Activated naive CD4-positive, alpha-beta T cell treated with anti-CD3 and anti-CD28 coated beads, Interleukin-2, amount 50 U/mL, for 72 hours (primary cell): Measurements from ENCODE around the gene DCAF15. TPM values are rescaled to one million over a fixed set of nuclear protein-coding genes. Genes with fewer than 3 reads are reported as not detected.

Experiments used
- ATAC-seq, 2 donors: fragments of 150-1000 bp; cut with Tn5 transposase; 2 replicates each; pipeline ENCODE4 v1.10.0; 2021; ENCODE audit warnings: mild to moderate bottlenecking in 2 of 2, moderate library complexity in 2 of 2
- DNase-seq, 2 donors: peaks; one replicate each; pipeline ENCODE4 v3.0.0; 2021 to 2022; ENCODE audit warnings: low spot score in 2 of 2
- H3K27ac Mint-ChIP-seq, 2 donors: one replicate each; pipeline ENCODE4 v1.8.0; 2022; ENCODE audit warnings: mild to moderate bottlenecking in 2 of 2, mixed read lengths in 2 of 2
- H3K36me3 Mint-ChIP-seq, 2 donors: one replicate each; pipeline ENCODE4 v1.8.0; 2022; ENCODE audit warnings: mixed read lengths in 2 of 2
- H3K9me3 Mint-ChIP-seq, 2 donors: one replicate each; pipeline ENCODE4 v1.8.0; 2022; ENCODE audit warnings: mixed read lengths in 2 of 2
- total RNA-seq, 2 donors: library from RNA; stranded (reverse); gene quantifications; one replicate each; pipeline ENCODE4 v1.2.3, GENCODE V29; 2022

Gene DCAF15
- total RNA-seq, 2 donors from 2014 or later = 59.0 to 90.0 TPM

DNA sequence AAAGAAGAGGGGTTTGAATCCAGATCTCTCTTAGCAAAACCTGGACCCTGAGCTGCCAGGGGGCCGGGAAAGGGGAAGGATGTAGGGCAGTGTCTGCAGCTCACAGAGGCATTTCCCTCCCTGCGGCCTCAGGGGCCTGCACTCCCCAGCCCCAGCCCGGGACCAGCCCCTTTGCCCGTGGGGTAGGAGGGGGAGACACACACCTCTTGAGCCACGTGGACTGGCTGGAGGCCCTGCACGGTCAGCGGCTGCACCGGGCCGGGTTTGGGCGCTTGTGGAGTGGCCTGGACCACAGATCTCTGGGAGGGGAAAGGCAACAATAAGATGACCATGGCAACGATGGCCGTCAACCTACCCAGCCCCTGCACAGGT lies 26.9 kb downstream of the DCAF15 start:
- Mint-ChIP-seq H3K9me3 (no peaks in the 10 kb centered on the region), H3K36me3 (no peaks in the 10 kb centered on the region), H3K27ac (no peak overlapping the region)
- DNase-seq (no peak), ATAC-seq (no peak)

DNA sequence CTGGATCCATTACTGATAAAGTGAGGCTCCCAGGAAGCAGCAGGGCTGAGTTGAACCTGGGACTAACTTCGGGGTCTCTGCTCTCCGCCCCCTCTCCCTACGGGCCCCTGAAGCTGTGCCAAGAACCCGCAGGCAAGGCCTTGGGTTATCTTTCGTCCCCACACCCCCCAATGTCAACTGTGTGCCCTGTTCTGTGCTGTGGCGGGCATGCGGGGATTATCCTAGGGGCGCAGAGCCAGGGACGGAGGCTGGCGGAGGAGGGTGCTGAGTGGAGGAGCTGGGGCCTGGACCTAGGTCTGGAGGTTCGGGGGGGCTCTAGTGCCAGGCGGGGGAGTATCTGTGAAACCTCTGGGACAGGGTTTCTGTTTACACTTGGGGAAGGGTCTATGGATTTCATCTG lies 27.4 kb downstream of the DCAF15 start:
- no peak for DNase-seq
- Mint-ChIP-seq H3K36me3 (no peaks in the 10 kb centered on the region), H3K27ac (no peak overlapping the region), H3K9me3 (no peaks in the 10 kb centered on the region)
- no peak for ATAC-seq

DNA sequence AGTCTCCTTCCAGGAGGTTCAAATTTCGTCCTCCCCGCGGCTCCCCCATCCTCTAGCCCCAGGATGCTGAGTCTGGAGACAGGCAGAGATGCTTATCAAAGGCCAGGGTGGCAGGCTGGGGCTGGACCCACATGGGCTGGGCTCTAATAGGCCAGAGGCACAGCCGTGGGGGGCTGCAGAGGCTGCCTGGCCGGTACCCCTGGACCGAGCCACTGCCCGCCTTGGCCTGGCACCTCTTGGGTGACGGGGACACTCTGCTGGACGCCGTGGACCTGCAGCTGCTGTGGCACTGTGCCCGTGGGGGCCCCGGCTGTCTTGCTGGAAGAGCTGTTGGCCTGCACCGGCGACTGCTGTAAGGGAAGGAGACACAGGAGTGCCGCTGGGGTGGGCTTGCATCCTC lies 28.0 kb downstream of the DCAF15 start:
- DNase-seq = no peak
- Mint-ChIP-seq H3K36me3 (no peaks in the 10 kb centered on the region), H3K9me3 (no peaks in the 10 kb centered on the region), H3K27ac (no peak overlapping the region)
- no peak for ATAC-seq

DNA sequence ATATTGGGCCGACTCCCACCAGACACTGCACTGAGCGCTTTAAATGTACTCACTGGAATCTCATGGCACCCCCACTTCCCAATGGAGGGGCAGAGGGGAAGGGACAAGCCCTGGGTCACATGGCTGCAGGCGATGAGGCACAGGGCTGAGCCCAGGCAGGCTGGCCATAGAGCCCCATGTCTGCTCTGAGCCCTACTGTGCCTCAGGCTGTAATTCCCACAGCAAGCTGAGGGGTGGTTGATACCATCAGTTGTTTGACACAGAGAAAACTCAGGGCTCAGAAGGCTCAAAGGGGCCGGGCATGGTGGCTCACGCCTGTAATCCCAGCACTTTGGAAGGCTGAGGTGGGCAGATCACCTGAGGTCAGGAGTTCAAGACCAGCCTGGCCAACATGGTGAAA lies 28.7 kb downstream of the DCAF15 start:
- DNase-seq (no peak), ATAC-seq (no peak)
- Mint-ChIP-seq H3K9me3 (no peaks in the 10 kb centered on the region), H3K36me3 (no peaks in the 10 kb centered on the region), H3K27ac (no peak overlapping the region)

DNA sequence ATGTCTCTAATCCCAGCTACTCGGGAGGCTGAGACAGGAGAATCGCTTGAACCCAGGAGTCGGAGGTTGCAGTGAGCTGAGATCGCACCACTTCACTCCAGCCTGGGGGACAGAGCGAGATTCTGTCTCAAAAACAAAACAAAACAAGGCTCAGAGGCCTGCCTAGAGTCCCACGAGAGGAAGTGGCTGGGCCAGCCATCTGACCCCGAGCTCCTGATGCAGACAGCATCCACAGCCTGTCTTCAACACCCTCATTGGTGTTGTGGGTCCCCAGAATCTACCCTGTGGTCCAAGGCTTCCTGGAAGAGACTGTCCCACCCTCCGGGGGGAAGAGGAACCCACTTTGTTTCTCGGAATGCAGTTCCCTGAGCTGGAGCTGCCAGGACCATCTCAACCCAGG lies 29.2 kb downstream of the DCAF15 start:
- DNase-seq = no peak
- no peak for ATAC-seq
- no peak overlapping the region for H3K27ac Mint-ChIP-seq
- no peaks in the 10 kb centered on the region for H3K9me3 Mint-ChIP-seq
- no peaks in the 10 kb centered on the region for H3K36me3 Mint-ChIP-seq

DNA sequence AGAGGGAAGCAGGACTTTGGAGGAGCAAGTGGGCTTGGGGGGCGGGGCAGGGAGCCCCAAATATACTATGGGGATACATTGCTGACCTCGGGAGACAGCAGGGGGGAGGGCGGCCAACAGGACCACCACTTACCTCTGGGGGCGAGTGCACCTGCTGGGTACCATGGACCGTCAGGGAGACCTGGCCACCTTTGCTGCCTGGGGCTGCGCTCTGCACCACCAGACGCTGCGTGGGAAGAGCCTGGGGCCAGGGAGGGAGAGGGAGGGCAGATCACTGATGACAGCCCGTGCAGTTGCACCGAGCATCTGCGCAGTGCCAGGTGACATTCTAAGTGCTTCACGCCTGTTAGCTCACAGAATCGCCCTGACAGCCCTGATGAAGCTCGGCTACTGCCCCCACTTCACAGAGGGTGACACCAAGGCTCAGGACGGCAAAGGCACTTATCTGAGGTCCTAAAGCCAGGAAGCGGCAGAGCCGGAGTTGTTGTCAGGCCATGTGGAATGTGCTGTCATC lies 29.7 kb downstream of the DCAF15 start:
- ATAC-seq (no peak), DNase-seq (no peak)
- no peaks in the 10 kb centered on the region for H3K9me3 Mint-ChIP-seq
- H3K36me3 Mint-ChIP-seq = no peaks in the 10 kb centered on the region
- H3K27ac Mint-ChIP-seq = no peak overlapping the region

DNA sequence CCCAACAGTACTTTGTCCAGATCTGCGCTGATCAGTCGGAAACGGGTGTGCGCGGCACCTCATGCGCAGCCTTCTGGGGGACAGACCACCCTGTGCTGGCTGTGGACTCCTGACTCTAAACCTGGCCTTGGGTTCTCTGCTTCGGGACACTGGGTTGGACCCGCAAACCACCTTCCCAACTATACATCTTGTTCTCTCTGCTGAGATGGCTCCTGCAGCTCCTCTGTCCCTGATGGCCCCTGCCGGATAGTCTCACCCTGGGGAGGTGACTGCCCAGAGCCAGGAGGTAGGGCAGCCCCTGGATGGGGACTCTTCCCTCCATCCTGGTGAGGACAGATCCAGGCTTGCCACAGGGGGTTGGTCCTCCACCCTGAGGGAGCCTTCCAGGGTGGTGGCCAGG lies 30.5 kb downstream of the DCAF15 start:
- ATAC-seq (no peak), DNase-seq (no peak)
- Mint-ChIP-seq H3K36me3 (no peaks in the 10 kb centered on the region), H3K27ac (no peak overlapping the region), H3K9me3 (no peaks in the 10 kb centered on the region)

DNA sequence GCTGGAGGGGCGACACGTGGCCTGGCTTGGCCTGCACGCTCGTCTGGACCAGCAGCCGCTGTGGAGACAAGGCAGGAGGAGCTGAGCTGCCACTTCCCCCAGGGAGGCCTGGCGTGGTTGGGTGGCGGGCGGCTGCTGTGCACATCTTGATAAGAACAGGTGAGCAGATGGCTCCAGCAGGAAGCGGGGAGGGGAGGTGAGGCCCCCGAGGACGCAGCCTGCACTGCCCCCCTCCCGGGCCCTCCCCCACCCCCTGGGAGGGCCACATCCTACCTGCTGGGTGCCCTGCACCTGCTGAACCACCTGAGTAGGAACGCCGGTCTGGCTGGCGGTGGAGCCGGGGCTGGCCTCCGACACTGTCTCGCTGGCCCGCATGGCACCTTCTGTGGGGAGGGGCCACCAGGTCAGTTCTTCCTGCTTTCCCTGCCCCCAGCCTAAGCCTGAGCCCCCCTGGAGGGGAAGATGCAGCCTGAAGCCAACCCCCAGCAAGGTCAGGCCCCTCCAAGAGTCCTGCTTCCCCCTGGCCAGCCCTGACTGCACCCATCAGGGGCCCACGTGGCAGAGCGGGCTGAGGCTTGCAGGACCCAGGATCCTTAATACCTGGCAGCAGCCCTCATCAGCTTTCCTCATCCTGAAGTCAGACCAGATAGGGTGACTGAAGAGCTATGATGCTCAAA lies 31.0 kb downstream of the DCAF15 start:
- Mint-ChIP-seq H3K36me3 (no peaks in the 10 kb centered on the region), H3K27ac (no peak overlapping the region)

DNA sequence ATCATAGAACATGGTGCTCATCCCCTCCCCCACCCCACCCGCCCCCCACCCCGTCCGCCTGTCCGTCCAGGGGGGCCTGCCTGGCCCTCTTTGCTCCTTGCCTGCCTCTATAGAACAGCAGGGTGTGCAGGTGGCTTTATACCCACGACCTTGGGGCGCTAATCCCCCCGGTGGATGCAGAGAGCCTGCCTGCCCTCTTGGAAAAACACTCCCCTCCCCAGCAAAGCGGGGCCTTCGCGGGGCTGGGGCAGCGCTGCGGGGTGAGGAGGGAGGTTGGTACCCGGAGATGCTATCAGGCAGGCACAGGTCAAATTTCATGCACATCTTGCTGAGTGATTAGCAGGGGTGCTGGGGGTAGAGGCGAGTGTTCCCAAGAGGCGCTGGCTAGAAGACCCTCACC lies 31.9 kb downstream of the DCAF15 start:
- Mint-ChIP-seq H3K9me3 (no peaks in the 10 kb centered on the region), H3K27ac (no peak overlapping the region), H3K36me3 (no peaks in the 10 kb centered on the region)
- DNase-seq (no peak), ATAC-seq (no peak)

More for the DNA sequence above, 31.0 kb downstream of the DCAF15 start:
- H3K9me3 Mint-ChIP-seq = no peaks in the 10 kb centered on the region
- no peak for DNase-seq
- no peak for ATAC-seq

DNA sequence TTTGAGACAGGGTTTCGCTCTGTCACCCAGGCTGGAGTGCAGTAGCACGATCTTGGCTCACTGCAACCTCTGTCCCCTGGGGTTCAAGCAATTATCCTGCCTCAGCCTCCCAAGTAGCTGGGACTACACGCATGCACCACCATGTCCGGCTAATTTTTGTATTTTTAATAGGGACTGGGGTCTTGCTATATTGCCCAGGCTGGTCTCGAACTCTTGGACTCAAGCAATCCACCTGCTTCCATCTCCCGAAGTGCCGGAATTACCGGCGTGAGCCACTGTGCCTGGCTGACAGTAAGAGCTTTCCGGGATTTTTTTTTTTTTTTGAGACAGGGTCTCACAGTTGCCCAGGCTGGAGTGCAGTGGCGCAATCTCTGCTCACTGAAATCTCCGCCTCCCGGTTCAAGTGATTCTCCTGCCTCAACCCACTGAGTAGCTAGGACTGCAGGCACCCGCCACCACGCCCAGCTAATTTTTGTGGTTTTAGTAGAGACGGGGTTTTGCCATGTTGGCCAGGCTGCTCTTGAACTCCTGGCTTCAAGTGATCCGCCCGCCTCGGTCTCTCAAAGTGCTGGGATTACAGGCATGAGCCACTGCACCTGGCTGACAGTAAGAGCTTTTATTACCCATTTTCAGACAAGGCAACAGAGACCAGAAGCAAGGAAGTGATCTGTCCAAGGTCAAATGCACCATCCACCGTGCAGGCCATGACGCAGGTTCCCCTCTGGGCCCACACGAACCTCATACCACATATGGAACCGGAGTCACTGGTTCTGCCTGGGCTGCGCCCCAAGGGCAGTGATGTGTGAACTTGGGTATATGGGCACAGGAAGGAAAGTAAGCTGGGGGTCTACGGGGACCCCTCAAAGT lies 32.8 kb downstream of the DCAF15 start:
- DNase-seq (no peak), ATAC-seq (no peak)
- Mint-ChIP-seq H3K9me3 (no peaks in the 10 kb centered on the region), H3K36me3 (peaks cover 0 to 7% of the 10 kb centered on the region in 2 donors), H3K27ac (peak overlapping the region; percentile 98 to 99)

DNA sequence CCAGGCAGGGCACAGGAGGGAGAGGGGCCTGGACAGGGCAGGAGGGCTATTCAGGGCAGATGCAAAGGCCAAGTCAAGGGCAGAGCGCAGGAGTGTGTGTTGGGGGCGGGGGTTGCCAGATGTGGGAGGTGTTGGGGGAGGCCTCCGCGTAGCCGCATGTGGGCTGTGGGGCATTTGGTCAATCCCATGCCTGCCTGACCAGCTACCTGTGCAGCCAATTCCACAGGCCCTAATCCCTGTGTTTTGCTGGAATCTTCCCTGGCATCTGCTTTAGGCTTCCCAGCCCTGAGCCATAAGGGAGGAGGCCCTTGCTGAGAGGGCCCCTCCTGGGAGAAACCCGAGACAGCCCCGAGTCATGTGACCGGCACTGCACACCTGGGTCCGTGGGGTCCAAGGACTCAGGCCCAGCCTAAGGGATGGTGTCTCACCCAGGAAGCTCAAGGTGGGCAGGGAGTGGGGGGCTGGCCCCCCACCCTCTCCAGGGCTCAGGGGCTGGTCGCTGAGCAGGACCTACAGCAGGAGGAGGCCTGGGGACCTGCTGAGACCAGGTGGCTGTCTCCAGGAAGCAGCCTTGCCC lies 33.5 kb downstream of the DCAF15 start:
- Mint-ChIP-seq H3K36me3 (peaks cover 0 to 8% of the 10 kb centered on the region in 2 donors), H3K27ac (peak overlapping the region; percentile 98 to 99), H3K9me3 (no peaks in the 10 kb centered on the region)
- ATAC-seq = peak in 1 of 2 donors; percentile 2
- DNase-seq = no peak

DNA sequence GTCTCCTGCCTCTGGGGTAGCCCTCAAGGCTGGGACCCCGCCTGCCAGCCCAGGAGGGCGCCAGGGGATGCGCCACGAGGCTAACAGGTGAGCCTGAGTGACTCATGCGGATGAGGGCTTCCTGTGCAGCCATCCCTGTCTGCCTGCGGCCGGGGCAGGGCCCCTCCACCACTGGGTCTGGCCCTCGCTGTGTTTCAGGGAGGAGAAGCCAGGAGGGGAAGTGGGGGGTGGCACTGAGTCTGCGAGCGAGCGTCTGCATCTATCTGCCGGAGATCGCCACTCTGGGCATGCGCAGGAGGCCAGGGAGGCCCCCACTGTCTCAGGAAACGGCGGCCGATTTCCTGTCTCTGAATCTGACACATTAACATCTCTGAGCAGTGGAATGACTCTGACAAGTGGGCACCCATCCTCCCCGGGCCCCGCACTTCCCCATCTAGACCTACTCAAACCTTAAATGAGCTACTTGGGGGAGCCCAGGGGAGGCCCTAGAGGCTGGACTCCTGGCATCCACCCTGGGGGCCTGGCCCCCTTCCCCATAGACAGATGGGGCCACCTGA lies 34.1 kb downstream of the DCAF15 start:
- peak; percentile 98 to 99 for DNase-seq
- no peaks in the 10 kb centered on the region for H3K9me3 Mint-ChIP-seq
- ATAC-seq = peak; percentile 94 to 95
- peaks cover 0 to 8% of the 10 kb centered on the region in 2 donors for H3K36me3 Mint-ChIP-seq
- H3K27ac Mint-ChIP-seq = peak overlapping the region; percentile 94 to 99

DNA sequence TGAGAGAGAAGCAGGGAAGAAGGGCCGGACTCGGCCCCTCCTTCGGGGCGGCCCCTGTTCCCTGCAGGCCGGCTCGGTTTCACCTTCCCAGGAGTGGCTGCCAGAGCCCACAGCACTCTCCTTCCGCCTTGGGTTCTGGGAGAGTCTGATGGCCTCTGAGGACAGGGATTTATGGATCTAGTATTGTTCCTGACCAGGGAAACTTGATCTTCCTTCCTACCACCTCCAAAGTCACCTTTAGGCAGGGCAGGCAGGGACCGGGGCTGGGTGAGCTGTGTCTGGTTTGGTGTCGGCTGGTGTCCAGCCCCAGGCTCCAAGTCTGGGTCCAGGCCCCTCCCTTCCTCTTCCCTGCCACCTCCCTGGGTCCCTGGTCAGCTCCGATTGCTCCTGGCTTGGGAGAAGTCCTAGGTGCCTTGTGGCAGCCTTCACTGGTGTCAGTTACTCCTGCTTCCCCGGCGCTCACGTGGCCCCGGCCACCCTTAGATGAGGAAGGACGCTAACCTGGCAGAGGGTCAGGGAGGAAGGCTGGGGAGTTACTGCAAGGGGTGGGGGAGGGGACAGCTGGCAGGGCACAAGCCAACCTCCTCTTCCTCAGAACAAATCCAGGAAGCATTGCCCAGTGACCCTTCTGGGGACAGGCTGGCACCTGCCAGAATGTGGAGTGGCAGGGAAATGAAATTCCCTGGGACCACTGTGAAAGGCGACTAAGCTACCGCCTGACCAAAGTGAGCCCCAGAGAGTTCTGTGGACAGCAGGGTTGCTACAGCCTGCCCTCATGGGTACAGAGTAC lies 35.0 kb downstream of the DCAF15 start:
- peak overlapping the region; percentile 94 to 99 for H3K27ac Mint-ChIP-seq
- peaks cover 4 to 8% of the 10 kb centered on the region in 2 donors for H3K36me3 Mint-ChIP-seq
- ATAC-seq = no peak
- no peak for DNase-seq
- H3K9me3 Mint-ChIP-seq = no peaks in the 10 kb centered on the region

DNA sequence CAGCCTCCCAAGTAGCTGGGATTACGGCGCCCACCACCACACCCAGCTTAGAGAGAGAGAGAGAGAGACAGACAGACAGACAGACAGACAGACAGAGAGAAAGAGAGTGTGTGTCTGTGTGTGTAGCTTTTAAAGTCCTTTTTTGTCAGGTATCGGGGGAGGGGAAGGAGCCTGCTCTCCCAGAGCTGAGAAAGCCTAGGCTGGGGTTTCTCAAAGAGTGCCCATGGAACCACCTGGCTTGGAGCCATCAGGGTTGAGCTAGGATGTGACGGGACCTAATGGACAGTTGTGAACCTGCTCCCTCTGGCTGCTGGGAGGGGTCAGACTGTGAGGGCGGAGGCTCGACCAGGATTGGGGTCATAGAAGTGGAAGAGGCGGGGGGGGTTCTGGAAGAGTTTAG lies 37.2 kb downstream of the DCAF15 start:
- DNase-seq = no peak
- no peak for ATAC-seq
- Mint-ChIP-seq H3K9me3 (no peaks in the 10 kb centered on the region), H3K36me3 (peaks cover 4 to 8% of the 10 kb centered on the region in 2 donors), H3K27ac (peak overlapping the region in 1 of 2 donors; percentile 99)

DNA sequence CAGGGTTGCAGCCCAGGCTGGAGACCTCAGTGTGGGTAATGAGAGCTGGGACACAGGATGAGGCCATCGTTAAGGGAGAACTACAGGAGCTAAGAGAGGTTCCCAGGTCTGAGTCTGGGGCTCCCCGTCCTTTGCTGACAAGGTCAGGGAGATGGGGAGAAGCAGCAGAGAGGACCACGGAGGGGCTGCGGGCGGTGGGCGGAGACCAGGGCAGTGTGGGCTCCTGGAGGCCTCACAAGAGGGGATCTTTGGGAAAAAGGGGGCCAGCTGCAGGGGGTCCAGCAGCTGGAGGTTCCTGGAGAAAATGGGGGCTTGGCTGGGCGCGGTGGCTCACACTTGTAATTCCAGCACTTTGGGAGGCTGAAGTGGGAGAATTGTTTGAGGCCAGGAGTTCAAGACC lies 37.8 kb downstream of the DCAF15 start:
- Mint-ChIP-seq H3K9me3 (no peaks in the 10 kb centered on the region), H3K27ac (peak overlapping the region in 1 of 2 donors; percentile 99), H3K36me3 (peaks cover 4 to 8% of the 10 kb centered on the region in 2 donors)
- no peak for DNase-seq
- no peak for ATAC-seq

DNA sequence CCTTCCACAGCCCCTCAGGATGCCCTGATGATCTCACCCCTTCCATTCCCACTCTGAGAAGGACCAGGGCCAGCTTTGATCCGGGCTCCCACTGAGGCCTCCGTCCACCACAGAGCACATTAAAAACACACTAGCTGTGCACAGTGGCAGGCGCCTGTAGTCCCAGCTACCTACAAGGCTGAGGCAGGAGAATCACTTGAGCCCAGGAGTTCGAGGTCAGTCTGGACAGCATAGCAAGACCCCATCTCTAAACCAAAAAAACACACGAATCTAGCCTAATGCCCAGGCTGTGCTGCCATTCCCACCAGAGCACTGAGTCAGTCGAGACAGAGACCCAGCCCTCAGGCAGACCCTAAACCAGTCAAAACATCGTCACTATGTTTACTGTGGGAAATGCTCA lies 39.7 kb downstream of the DCAF15 start:
- DNase-seq (no peak), ATAC-seq (no peak)
- H3K9me3 Mint-ChIP-seq = no peaks in the 10 kb centered on the region
- peaks cover 4 to 8% of the 10 kb centered on the region in 2 donors for H3K36me3 Mint-ChIP-seq
- H3K27ac Mint-ChIP-seq = peak overlapping the region; percentile 15 to 47
